Measurements from ENCODE around the gene NPTN.
"Not testable (repeated sequence)": the region's sequence is repeated elsewhere in the genome, so short reads cannot be mapped to it uniquely, and the experiment has no call there.

The NPTN gene

GRCh38 chr15:73570355-73571032 is 62.7 kb downstream of the NPTN start:
- no peak for DNase-seq (ENCODE audit: low read depth)

- no peak for DNase-seq (ENCODE audit: low read depth)
Measured at GRCh38 chr15:73569361-73569760, 63.8 kb downstream of the NPTN start.

- no peak for DNase-seq (ENCODE audit: low read depth)
Measured at GRCh38 chr15:73568564-73569280, 64.5 kb downstream of the NPTN start.

- DNase-seq (ENCODE audit: low read depth), result no peak
Measured at GRCh38 chr15:73567020-73567419, 66.2 kb downstream of the NPTN start.

- peak; percentile 39 for DNase-seq (ENCODE audit: low read depth)
Measured at GRCh38 chr15:73564255-73564654, 68.9 kb downstream of the NPTN start.

GRCh38 chr15:73560501-73561117 is 72.6 kb downstream of the NPTN start:
- peak; percentile 68 for DNase-seq (ENCODE audit: low read depth)

- DNase-seq (ENCODE audit: low read depth), result no peak
Measured at GRCh38 chr15:73558529-73558928, 74.7 kb downstream of the NPTN start.

- no peak for DNase-seq (ENCODE audit: low read depth)
Measured at GRCh38 chr15:73555080-73555479, 78.1 kb downstream of the NPTN start.

- peak; percentile 4 for DNase-seq (ENCODE audit: low read depth)
Measured at GRCh38 chr15:73550190-73550589, 83.0 kb downstream of the NPTN start.

- not testable (repeated sequence) for DNase-seq (ENCODE audit: low read depth)
Measured at GRCh38 chr15:73548925-73549324, 84.3 kb downstream of the NPTN start.

GRCh38 chr15:73541479-73541878 is 91.7 kb downstream of the NPTN start:
- no peak for DNase-seq (ENCODE audit: low read depth)

- DNase-seq (ENCODE audit: low read depth), result peak; percentile 39
Measured at GRCh38 chr15:73540161-73540560, 93.0 kb downstream of the NPTN start.

GRCh38 chr15:73539212-73540128 is 93.7 kb downstream of the NPTN start:
- DNase-seq (ENCODE audit: low read depth), result no peak

GRCh38 chr15:73538563-73539211 is 94.5 kb downstream of the NPTN start:
- no peak for DNase-seq (ENCODE audit: low read depth)

GRCh38 chr15:73538123-73538522 is 95.1 kb downstream of the NPTN start:
- no peak for DNase-seq (ENCODE audit: low read depth)

- no peak for DNase-seq (ENCODE audit: low read depth)
Measured at GRCh38 chr15:73530649-73531048, 102.5 kb downstream of the NPTN start.

- no peak for DNase-seq (ENCODE audit: low read depth)
Measured at GRCh38 chr15:73527598-73527997, 105.6 kb downstream of the NPTN start.

- no peak for DNase-seq (ENCODE audit: low read depth)
Measured at GRCh38 chr15:73524919-73525318, 108.3 kb downstream of the NPTN start.

- no peak for DNase-seq (ENCODE audit: low read depth)
Measured at GRCh38 chr15:73522011-73522410, 111.2 kb downstream of the NPTN start.

- DNase-seq (ENCODE audit: low read depth), result no peak
Measured at GRCh38 chr15:73518876-73519733, 114.1 kb downstream of the NPTN start.

Data from fibroblast of gingiva (primary cell).